ENCODE measurements around the gene MR1.
"Not testable (repeated sequence)": the region's sequence is repeated elsewhere in the genome, so short reads cannot be mapped to it uniquely, and the experiment has no call there.

The MR1 gene

GRCh38 chr1:181044449-181044966 lies 10.7 kb downstream of the MR1 start:
- H3K9me3 ChIP-seq (replicated peaks in 1 of 11) = peaks cover 0 to 17% (median 8%) of the 10 kb centered on the region in 11 experiments; a peak in 13 of 22 replicates
- peak overlapping the region in 6 of 11 experiments; percentile 10 to 71 (median 36); a peak in 9 of 22 replicates for H3K9ac ChIP-seq
- H3K27ac ChIP-seq = peak overlapping the region; percentile 33 to 69 (median 55); a peak in 18 of 22 replicates
- peaks cover 0 to 4% (median 0%) of the 10 kb centered on the region in 11 experiments; a peak in 1 of 22 replicates for H4K20me1 ChIP-seq
- peaks cover 5 to 35% (median 14%) of the 10 kb centered on the region in 11 experiments; a peak in 15 of 22 replicates for H3K36me3 ChIP-seq
- peaks cover 30 to 78% (median 62%) of the 10 kb centered on the region in 10 experiments for H3K4me1 ChIP-seq
- H3K4me3 ChIP-seq = no peak overlapping the region; a peak in 1 of 20 replicates
- no peak for TF ChIP-seq Cebpa-rat (IDR thresholded peaks at IDR 0.05)
- H3K4me2 ChIP-seq = peak overlapping the region in 7 of 11 experiments; percentile 31 to 86 (median 80); a peak in 12 of 22 replicates
- no peaks in the 10 kb centered on the region for H3K27me3 ChIP-seq

GRCh38 chr1:181045946-181046345 lies 12.2 kb downstream of the MR1 start:
- Histone ChIP-seq H3K4me1 (peaks cover 36 to 66% (median 59%) of the 10 kb centered on the region in 10 experiments), H3K9me3 (replicated peaks in 1 of 11) (peaks cover 0 to 17% (median 8%) of the 10 kb centered on the region in 11 experiments; a peak in 13 of 22 replicates), H3K36me3 (peaks cover 5 to 44% (median 17%) of the 10 kb centered on the region in 11 experiments; a peak in 15 of 22 replicates)
- H3K27ac ChIP-seq, H4K20me1 ChIP-seq, H3K27me3 ChIP-seq, H3K4me2 ChIP-seq, H3K9ac ChIP-seq, H3K4me3 ChIP-seq: not testable (repeated sequence)

- H4K20me1 ChIP-seq = no peaks in the 10 kb centered on the region
- H3K36me3 ChIP-seq = peaks cover 7 to 76% (median 26%) of the 10 kb centered on the region in 11 experiments; a peak in 15 of 22 replicates
- no peak for TF ChIP-seq Cebpa-rat (IDR thresholded peaks at IDR 0.05)
- no peak overlapping the region for H3K4me3 ChIP-seq
- peak overlapping the region in 1 of 11 experiments; percentile 28; a peak in 1 of 22 replicates for H3K27ac ChIP-seq
- H3K4me2 ChIP-seq = peak overlapping the region in 10 of 11 experiments; percentile 52 to 72 (median 64); a peak in 18 of 22 replicates
- H3K27me3 ChIP-seq = no peaks in the 10 kb centered on the region
- H3K9ac ChIP-seq = no peak overlapping the region
- peaks cover 19 to 39% (median 27%) of the 10 kb centered on the region in 10 experiments for H3K4me1 ChIP-seq
- H3K9me3 ChIP-seq (replicated peaks in 1 of 11) = peaks cover 0 to 17% (median 8%) of the 10 kb centered on the region in 11 experiments; a peak in 13 of 22 replicates
These were observed 15.6 kb downstream of the MR1 start for GRCh38 chr1:181049378-181049777.

- Histone ChIP-seq H4K20me1 (no peaks in the 10 kb centered on the region), H3K9me3 (replicated peaks in 1 of 11) (peaks cover 0 to 11% (median 2%) of the 10 kb centered on the region in 11 experiments; a peak in 13 of 22 replicates), H3K9ac (no peak overlapping the region), H3K4me3 (no peak overlapping the region), H3K27ac (no peak overlapping the region), H3K27me3 (no peaks in the 10 kb centered on the region), H3K36me3 (peaks cover 0 to 76% (median 23%) of the 10 kb centered on the region in 11 experiments; a peak in 16 of 22 replicates), H3K4me1 (peaks cover 19 to 42% (median 20%) of the 10 kb centered on the region in 10 experiments), H3K4me2 (no peak overlapping the region)
- no peak for TF ChIP-seq Cebpa-rat (IDR thresholded peaks at IDR 0.05)
These were observed 17.1 kb downstream of the MR1 start for GRCh38 chr1:181050922-181051321.

DNA sequence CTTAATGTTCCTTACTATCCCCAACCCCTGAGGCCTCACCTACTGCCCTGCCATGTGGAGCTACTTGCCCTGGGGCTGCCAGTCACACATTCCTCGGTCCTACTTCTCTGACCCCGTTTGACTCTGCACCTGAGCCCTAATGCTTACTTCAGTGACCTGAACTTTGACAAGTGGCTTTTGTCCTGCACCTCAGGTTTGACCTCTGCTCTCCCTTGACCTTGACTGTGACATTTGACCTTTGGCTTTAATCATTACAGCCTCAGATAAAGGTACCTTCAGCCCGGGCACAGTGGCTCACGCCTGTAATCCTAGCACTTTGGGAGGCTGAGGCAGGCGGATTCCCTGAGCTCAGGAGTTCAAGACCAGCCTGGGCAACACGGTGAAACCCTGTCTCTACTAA lies 22.8 kb downstream of the MR1 start:
- Histone ChIP-seq H3K9ac (no peak overlapping the region), H3K36me3 (peaks cover 0 to 68% (median 19%) of the 10 kb centered on the region in 11 experiments; a peak in 15 of 22 replicates), H3K27me3 (no peaks in the 10 kb centered on the region), H3K27ac (no peak overlapping the region), H4K20me1 (no peaks in the 10 kb centered on the region), H3K4me1 (peaks cover 4 to 46% (median 14%) of the 10 kb centered on the region in 10 experiments), H3K4me2 (0 out of 22 replicates have a peak overlapping the region, but pooled peaks of 1 of the 11 experiments have one; percentile 12), H3K4me3 (no peak overlapping the region), H3K9me3 (replicated peaks in 1 of 11) (peaks cover 15 to 20% (median 17%) of the 10 kb centered on the region in 11 experiments)
- TF ChIP-seq Cebpa-rat (IDR thresholded peaks at IDR 0.05) = no peak

- TF ChIP-seq Cebpa-rat (IDR thresholded peaks at IDR 0.05) = no peak
- H3K4me2 ChIP-seq = no peak overlapping the region
- no peaks in the 10 kb centered on the region; a peak in 1 of 22 replicates for H4K20me1 ChIP-seq
- peaks cover 0 to 63% (median 19%) of the 10 kb centered on the region in 11 experiments; a peak in 15 of 22 replicates for H3K36me3 ChIP-seq
- peaks cover 9 to 51% (median 19%) of the 10 kb centered on the region in 10 experiments for H3K4me1 ChIP-seq
- no peak overlapping the region for H3K4me3 ChIP-seq
- H3K9ac ChIP-seq = no peak overlapping the region
- peaks cover 15 to 20% (median 17%) of the 10 kb centered on the region in 11 experiments for H3K9me3 ChIP-seq (replicated peaks in 1 of 11)
- H3K27ac ChIP-seq = no peak overlapping the region
- H3K27me3 ChIP-seq = no peaks in the 10 kb centered on the region
These were observed 23.3 kb downstream of the MR1 start for GRCh38 chr1:181057079-181057478.

- peaks cover 0 to 41% (median 19%) of the 10 kb centered on the region in 11 experiments; a peak in 13 of 22 replicates for H3K36me3 ChIP-seq
- peaks cover 33 to 61% (median 39%) of the 10 kb centered on the region in 10 experiments for H3K4me1 ChIP-seq
- H3K27ac ChIP-seq = no peak overlapping the region; a peak in 1 of 22 replicates
- no peaks in the 10 kb centered on the region for H3K27me3 ChIP-seq
- no peak overlapping the region for H3K4me3 ChIP-seq
- no peak overlapping the region for H3K9ac ChIP-seq
- H3K9me3 ChIP-seq (replicated peaks in 1 of 11) = peaks cover 15 to 20% (median 17%) of the 10 kb centered on the region in 11 experiments
- H3K4me2 ChIP-seq = peak overlapping the region in 3 of 11 experiments; percentile 76 to 92 (median 88); a peak in 3 of 22 replicates
- H4K20me1 ChIP-seq = no peaks in the 10 kb centered on the region; a peak in 1 of 22 replicates
- no peak for TF ChIP-seq Cebpa-rat (IDR thresholded peaks at IDR 0.05)
These were observed 25.7 kb downstream of the MR1 start for GRCh38 chr1:181059435-181059834.

DNA sequence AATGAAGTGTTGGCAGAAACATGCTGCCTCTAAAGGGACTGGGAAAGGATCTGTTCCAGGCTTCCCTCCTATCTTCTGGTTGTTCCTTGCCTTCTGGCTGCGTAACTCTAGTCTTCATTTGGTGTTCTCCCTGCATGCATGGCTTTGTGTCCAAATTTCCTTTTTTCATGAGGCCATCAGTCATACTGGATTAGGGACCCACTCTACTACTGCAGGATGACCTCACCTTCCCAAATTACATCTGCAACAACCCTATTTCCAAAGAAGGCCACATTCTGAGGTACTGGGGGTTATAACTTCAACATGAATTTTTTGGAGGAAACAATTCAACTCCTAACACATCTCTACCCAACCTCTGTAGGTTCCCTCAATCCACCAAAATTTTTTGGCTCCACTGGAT lies 26.3 kb downstream of the MR1 start:
- peaks cover 37 to 61% (median 45%) of the 10 kb centered on the region in 10 experiments for H3K4me1 ChIP-seq
- peak overlapping the region in 3 of 11 experiments; percentile 93 to 98 (median 93); a peak in 7 of 22 replicates for H3K27ac ChIP-seq
- peaks cover 0 to 41% (median 18%) of the 10 kb centered on the region in 11 experiments; a peak in 13 of 22 replicates for H3K36me3 ChIP-seq
- no peak for TF ChIP-seq Cebpa-rat (IDR thresholded peaks at IDR 0.05)
- H3K27me3 ChIP-seq = no peaks in the 10 kb centered on the region
- H4K20me1 ChIP-seq = no peaks in the 10 kb centered on the region; a peak in 1 of 22 replicates
- H3K4me2 ChIP-seq = peak overlapping the region in 6 of 11 experiments; percentile 76 to 92 (median 88); a peak in 11 of 22 replicates
- H3K9me3 ChIP-seq (replicated peaks in 1 of 11) = peaks cover 15 to 20% (median 17%) of the 10 kb centered on the region in 11 experiments
- H3K4me3 ChIP-seq = no peak overlapping the region
- no peak overlapping the region for H3K9ac ChIP-seq

DNA sequence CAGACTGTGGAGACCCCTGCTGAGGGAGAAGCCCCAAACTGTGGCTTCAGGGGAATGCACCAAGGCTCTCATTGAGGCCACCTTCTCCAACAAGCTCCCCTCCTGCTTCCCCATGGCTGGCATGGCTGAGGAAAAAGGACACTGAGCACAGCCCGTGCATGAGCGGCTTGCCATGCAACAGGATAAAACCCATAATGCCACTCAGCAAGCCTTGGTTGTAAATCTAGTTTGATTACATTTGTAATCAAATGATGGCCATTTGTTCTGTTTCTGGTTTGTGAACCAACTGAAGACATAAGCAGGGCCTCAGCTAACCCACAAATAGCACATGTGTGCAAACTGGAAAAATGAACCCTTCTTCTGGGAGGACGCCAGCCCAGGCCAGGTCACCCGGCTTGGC lies 27.2 kb downstream of the MR1 start:
- not testable (repeated sequence) for H3K27me3 ChIP-seq, H4K20me1 ChIP-seq, H3K4me3 ChIP-seq
- Histone ChIP-seq H3K9me3 (replicated peaks in 1 of 11) (peaks cover 15 to 20% (median 17%) of the 10 kb centered on the region in 11 experiments), H3K27ac (peak overlapping the region in 9 of 11 experiments; percentile 82 to 98 (median 93); a peak in 17 of 22 replicates), H3K4me2 (peak overlapping the region in 9 of 11 experiments; percentile 1 to 92 (median 88); a peak in 17 of 22 replicates), H3K4me1 (peaks cover 37 to 57% (median 47%) of the 10 kb centered on the region in 10 experiments), H3K9ac (peak overlapping the region in 4 of 11 experiments; percentile 77 to 89 (median 83); a peak in 2 of 22 replicates), H3K36me3 (peaks cover 0 to 32% (median 10%) of the 10 kb centered on the region in 11 experiments; a peak in 12 of 22 replicates)
